GM19468 (cell line): ENCODE data around the gene FOXJ3.

ENCODE experiments used
- ATAC-seq: cut with Tn5 transposase; IDR thresholded peaks from one replicate; pipeline ENCODE4 v1.9.1; 2021; ENCODE audit warnings: mild to moderate bottlenecking, moderate library complexity, moderate number of reproducible peaks; ENCODE audit not compliant: unreplicated experiment; ENCODE audit errors: extremely low read depth

The FOXJ3 gene

DNA sequence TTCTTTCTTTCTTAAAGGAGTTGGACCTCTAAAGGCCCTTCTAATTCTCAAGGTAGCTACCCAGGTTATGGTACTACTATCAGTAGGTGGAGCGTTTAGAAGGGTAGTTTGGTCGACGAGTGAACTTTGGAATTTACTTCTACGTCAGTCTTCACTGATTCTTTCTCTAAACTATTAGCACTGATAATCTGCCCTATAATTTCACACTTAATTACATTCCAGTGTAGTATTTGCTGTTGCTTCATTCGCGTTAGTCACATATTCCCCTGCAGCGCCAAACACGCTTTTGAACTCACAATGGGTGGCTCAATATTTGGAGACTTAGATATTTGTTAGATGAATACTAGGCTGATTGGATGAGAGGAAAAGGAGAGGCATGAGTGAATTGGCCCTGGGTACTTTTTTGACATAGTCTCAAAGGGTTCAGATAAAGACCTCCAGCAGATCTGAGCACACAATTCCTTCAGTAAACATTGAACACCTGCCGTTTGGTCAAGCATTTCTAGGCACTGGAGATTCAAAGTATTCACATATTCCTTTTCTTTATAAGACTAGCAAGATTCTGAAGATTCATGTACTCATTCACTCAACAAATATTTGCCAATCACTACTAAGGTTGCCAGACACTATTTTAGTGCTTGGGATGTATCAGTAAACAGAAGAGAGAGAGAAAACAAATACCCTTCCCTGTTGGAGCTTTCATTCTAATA is 929 bp upstream of the FOXJ3 start:
- ATAC-seq: no peak

DNA sequence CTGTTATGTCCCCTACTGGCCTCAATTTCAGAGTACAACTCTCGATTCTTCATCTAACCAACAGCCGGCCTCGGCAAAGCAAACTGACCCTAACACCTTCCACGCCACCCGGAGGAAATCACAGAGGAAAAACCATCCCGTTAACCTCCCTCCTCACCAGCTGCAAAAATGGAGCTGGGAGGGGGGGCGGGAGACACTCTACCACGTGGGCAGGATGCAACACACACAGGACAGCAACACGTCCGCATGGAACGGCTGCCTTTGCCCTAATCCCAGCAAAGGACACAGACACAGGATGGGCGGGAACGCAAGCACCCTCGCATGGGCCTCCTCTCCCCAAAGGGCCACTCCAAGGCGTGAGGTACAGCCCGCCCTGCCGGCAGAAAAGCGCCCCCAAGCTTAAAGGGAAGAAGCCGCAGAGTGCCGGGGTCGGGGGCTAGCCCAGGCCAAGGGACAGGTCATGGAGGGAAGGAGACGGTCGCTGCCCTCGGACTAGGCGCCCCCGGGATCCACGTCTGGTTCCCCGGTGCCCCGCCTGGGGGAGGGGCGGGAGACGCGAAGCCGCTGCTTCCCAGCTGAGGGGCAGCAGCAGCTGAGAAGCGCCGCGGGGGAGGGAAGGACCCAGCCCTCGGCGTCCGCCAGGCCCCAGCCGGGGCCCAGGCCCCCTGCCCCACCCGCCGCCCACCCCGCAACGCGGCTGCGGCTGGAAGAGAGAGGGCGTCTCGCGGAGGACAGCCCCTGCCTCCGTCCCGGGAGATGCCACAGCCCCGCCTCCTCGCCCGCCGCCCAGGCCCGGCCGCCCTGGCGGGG is 590 bp downstream of the FOXJ3 start:
- ATAC-seq: peak; percentile 5

- no peak for ATAC-seq
Observed at GRCh38 chr1:42333662-42334239, 1.3 kb downstream of the FOXJ3 start.

DNA sequence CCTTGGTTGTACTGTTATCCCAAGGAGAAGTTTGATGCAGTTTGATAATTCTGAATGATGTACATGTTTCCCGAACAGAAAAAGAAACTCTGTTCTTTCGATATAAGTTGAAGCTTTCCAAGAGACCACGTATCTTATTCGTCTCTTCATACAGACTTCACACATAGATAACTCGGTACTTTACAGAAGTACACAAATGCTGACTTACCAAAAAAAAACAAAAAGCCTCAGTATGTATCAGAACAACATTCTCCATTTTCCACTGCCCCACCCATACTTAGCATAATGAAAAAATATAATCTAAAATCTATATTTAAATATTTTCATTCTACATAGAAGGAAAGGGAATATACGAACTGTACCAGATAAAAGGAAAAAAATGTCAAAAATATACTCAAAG is 2.2 kb downstream of the FOXJ3 start:
- ATAC-seq: no peak

GRCh38 chr1:42330215-42330614 is 4.8 kb downstream of the FOXJ3 start:
- no peak for ATAC-seq

DNA sequence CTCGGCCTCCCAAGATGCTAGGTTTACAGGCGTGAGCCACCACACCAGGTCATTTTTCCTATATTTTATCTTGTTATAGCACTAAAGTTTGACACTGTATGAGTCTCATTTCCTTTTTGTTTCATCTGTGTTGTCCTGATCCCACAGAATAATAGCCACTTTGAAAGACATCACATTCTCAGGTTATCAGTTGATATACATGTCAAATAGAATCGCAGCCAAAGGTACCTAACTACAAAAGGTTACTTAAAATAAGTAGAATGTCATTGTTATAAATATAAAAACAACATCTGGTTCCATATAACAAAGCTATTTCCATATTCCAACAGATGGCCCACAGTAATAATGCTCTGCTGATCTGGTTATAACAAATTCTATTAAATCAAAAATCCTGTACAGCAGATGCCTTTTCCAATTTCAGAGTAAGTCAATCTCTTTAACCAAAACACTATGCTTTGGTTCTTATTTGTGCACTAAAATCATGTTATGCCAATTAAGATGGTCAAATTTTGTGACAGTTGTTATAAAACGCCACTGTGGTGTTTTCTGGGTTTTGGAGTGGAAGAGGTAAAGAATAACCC is 6.0 kb downstream of the FOXJ3 start:
- no peak for ATAC-seq

GRCh38 chr1:42328047-42328625 is 6.9 kb downstream of the FOXJ3 start:
- ATAC-seq: no peak

- ATAC-seq: no peak
Observed at GRCh38 chr1:42325014-42325402, 10.0 kb downstream of the FOXJ3 start.

- ATAC-seq: no peak
Observed at GRCh38 chr1:42324398-42325013, 10.5 kb downstream of the FOXJ3 start.

DNA sequence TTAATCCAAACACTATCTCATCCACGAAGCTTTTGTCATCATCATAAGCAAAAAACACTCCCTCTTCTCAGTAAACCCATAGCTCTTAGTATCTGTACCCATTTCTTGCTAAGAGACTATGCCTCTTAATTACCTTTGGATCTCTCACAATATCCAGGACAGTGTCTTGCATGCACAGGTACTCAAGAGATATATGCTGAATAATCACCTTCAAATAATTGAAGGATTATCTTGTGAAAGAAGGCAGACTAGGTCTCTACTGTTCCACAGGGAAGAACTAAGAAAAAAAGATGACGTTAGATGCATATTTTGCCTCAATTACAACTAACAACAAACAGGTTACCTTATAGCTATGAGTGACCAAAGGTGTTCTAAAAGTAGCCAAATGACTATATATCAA is 11.5 kb downstream of the FOXJ3 start:
- no peak for ATAC-seq

GRCh38 chr1:42322577-42322976 is 12.5 kb downstream of the FOXJ3 start:
- ATAC-seq: no peak

GRCh38 chr1:42321731-42322130 is 13.3 kb downstream of the FOXJ3 start:
- no peak for ATAC-seq

GRCh38 chr1:42320708-42321107 is 14.3 kb downstream of the FOXJ3 start:
- no peak for ATAC-seq

DNA sequence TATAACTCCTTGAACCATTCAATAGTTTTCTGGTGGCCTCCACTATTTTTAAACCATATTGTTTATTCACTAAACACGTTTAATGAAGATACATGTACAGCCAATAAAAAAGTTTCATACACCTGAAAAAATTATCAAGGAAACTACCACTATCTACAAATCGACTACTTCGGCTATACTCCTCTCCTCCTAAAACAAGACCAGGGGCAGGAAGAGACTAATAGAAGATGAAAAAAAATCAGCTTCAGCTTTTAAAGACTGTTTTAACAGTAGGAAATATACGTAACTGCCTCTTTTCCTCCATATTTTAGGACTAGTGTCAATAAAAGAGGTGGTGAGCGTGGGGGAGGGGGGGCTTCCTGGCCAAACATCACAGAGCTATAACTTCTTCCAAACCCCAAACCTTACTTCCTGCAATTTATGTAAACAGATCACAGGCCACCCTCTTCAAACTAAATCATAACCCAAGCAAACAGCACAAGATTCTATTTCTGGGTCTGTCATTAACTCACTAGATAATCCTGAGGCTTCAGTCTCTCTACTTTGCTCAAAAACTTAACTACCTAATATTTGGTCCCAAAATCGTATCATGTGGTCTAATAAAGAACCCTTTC is 15.1 kb downstream of the FOXJ3 start:
- no peak for ATAC-seq

DNA sequence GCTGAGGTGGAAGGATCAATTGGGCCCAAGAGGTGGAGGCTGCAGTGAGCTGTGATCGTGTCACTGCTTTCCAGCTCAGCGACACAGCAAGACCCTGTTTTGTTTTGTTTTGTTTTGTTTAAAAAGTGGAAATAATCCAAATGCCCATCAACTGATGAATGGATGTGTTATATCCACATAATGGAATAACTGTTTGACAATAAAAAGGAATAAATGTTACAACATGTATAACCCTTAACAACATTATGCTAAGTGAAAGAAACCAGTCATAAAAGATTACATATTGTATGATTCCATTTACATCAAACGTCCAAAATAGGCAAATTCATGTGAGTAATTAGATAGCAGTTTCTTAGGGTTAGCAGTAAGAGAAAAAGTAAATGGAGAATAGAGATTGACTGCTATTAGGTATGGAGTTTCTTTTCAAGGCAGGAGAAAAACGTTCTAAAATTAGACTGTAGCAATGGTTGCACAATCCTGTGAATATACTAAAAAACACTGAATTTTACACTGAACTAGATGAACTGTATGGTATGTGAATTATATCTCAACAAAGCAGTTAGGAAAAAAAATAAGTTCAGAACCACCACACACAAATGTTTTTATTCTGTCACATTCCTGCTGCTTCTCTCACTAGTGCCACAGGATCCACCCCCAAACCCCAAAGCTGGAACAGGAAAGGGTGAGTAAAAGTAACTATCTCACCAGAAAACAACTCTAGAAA is 15.7 kb downstream of the FOXJ3 start:
- ATAC-seq: no peak

GRCh38 chr1:42318601-42319000 is 16.4 kb downstream of the FOXJ3 start:
- ATAC-seq: no peak

DNA sequence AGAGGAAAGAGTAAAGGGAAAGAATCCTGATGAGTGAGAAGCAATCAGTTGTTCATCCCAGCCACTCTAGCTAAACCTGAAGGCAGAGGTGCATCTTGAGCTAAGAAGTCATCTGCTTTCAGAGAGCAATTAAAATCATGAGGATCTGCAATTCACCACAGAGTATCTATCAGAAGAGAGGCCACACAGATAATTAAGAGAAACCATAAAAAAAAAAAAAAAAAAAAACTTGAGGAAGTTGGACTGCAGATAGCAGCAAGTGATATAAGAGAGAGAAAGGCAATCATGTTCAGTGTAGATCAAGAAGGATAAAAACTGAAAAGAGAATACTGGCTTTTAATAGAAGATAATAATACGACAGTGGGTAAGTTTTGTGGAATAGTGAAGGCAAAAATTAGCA is 17.7 kb downstream of the FOXJ3 start:
- no peak for ATAC-seq

DNA sequence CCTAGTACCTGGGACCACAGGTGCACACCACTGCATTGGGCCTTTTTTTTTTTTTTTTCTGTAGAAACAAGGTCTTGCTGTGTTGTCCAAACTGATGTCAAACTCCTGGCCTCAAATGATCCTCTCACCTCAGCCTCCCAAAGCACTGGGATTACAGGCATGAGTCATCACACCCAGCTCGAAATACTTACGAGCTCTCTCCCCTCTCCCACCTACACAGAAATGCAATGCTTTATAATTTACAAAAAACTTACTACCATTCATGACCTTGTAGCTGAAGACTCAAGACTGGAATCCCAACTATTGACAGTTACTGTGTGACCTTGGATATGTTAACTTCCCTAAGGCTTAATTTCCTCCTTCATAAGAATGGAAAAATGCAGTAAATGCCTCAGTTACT is 18.7 kb downstream of the FOXJ3 start:
- no peak for ATAC-seq

DNA sequence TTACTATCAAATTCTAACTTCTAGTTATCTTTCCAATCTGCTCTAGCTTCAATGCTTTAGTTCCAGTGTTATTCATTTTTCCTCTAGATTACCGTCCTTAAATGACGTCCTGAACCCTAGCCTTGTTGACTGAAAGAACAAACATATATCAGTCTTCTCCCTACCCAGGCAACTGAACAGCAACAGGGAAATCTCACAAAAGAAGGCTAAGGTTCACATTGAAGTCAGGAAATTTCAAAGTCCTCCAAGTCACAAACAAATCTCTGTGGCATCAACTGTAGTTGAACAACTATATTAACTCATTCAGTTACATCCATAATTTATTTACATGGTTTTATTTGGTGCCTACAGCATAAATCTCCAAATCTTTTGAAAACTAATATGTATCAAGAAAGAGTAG is 19.5 kb downstream of the FOXJ3 start:
- ATAC-seq: no peak
